Measurements from ENCODE around the gene CTNND2. TPM values are rescaled to one million over a fixed set of nuclear protein-coding genes. Genes with fewer than 3 reads are reported as not detected.

CTNND2 gene
- total and polyA plus RNA-seq, 4 donors = 0.30 to 2.2 (median 0.71) TPM

- ATAC-seq (ENCODE audit: insufficient read depth, low FRiP score) (no peak), DNase-seq (no peak)
- H3K27me3 ChIP-seq (ENCODE audit: control insufficient read depth in 3 of 3, insufficient read depth in 3 of 3, low read length in 2 of 3) = no peaks in the 10 kb centered on the region
- H3K9me3 ChIP-seq (ENCODE audit: control insufficient read depth in 4 of 4, insufficient read depth in 3 of 4, low read length in 3 of 4) = peaks cover 0 to 6% (median 0%) of the 10 kb centered on the region in 4 donors
- no peak overlapping the region for H3K4me3 ChIP-seq
- no peak for TF ChIP-seq CTCF (IDR thresholded peaks at IDR 0.05; ENCODE audit: control extremely low read depth, extremely low read depth)
- H3K36me3 ChIP-seq (ENCODE audit: control insufficient read depth in 4 of 4, insufficient read depth in 4 of 4, low read length in 4 of 4) = no peaks in the 10 kb centered on the region
- H3K9ac ChIP-seq (ENCODE audit: insufficient read depth in 1 of 2, low read length in 2 of 2) = no peak overlapping the region
- H3K4me1 ChIP-seq (ENCODE audit: control insufficient read depth in 5 of 5, insufficient read depth in 5 of 5, low read length in 5 of 5) = no peaks in the 10 kb centered on the region
- 78 to 81% methylated on average over 1 of the region's 1 CpG for WGBS, 2 donors
- H3K27ac ChIP-seq (ENCODE audit: low read depth in 1 of 2, low read length in 1 of 2) = no peak overlapping the region
Measured at GRCh38 chr5:11869203-11869602, 35.0 kb downstream of the CTNND2 start.

DNA sequence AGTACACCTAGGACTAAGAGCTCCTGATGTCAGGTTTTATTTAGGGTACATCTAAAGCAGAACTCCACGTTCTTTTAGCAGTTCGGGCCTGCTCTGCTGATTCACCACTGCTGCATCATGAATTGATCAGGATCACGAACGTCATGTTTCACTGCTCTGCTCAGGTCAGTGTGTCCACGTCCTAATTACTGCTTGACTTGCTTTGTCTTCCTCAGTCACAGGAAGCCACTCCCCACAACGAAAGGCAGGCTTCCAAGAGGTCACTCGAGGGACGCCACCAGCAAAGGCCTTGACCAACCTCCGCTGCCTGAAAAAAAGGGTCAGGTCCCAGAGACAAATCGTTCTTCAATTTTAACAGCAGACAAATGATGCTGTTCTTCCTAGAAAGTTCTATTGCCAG, 40.3 kb downstream of the CTNND2 start:
- H3K27me3 ChIP-seq (ENCODE audit: control insufficient read depth in 3 of 3, insufficient read depth in 3 of 3, low read length in 2 of 3) = no peaks in the 10 kb centered on the region
- no peak overlapping the region for H3K9ac ChIP-seq (ENCODE audit: insufficient read depth in 1 of 2, low read length in 2 of 2)
- no peak for TF ChIP-seq CTCF (IDR thresholded peaks at IDR 0.05; ENCODE audit: control extremely low read depth, extremely low read depth)
- ATAC-seq (ENCODE audit: insufficient read depth, low FRiP score) (no peak), DNase-seq (no peak)
- H3K27ac ChIP-seq (ENCODE audit: low read depth in 1 of 2, low read length in 1 of 2) = no peak overlapping the region
- H3K36me3 ChIP-seq (ENCODE audit: control insufficient read depth in 4 of 4, insufficient read depth in 4 of 4, low read length in 4 of 4) = no peaks in the 10 kb centered on the region
- WGBS, 2 donors = 60 to 63% methylated on average over 10 of the region's 10 CpGs
- H3K4me3 ChIP-seq = no peak overlapping the region
- H3K4me1 ChIP-seq (ENCODE audit: control insufficient read depth in 5 of 5, insufficient read depth in 5 of 5, low read length in 5 of 5) = no peaks in the 10 kb centered on the region
- peaks cover 0 to 6% (median 0%) of the 10 kb centered on the region in 4 donors for H3K9me3 ChIP-seq (ENCODE audit: control insufficient read depth in 4 of 4, insufficient read depth in 3 of 4, low read length in 3 of 4)

- whole genome bisulfite sequencing, 2 donors = 87 to 88% methylated on average over 7 of the region's 7 CpGs
- DNase-seq (no peak), ATAC-seq (ENCODE audit: insufficient read depth, low FRiP score) (no peak)
- Histone ChIP-seq H3K27ac (ENCODE audit: low read depth in 1 of 2, low read length in 1 of 2) (no peak overlapping the region), H3K4me1 (ENCODE audit: control insufficient read depth in 5 of 5, insufficient read depth in 5 of 5, low read length in 5 of 5) (no peaks in the 10 kb centered on the region), H3K36me3 (ENCODE audit: control insufficient read depth in 4 of 4, insufficient read depth in 4 of 4, low read length in 4 of 4) (no peaks in the 10 kb centered on the region), H3K9ac (ENCODE audit: insufficient read depth in 1 of 2, low read length in 2 of 2) (no peak overlapping the region), H3K9me3 (ENCODE audit: control insufficient read depth in 4 of 4, insufficient read depth in 3 of 4, low read length in 3 of 4) (no peaks in the 10 kb centered on the region), H3K4me3 (no peak overlapping the region), H3K27me3 (ENCODE audit: control insufficient read depth in 3 of 3, insufficient read depth in 3 of 3, low read length in 2 of 3) (no peaks in the 10 kb centered on the region)
- no peak for TF ChIP-seq CTCF (IDR thresholded peaks at IDR 0.05; ENCODE audit: control extremely low read depth, extremely low read depth)
Measured at GRCh38 chr5:11857391-11857790, 46.9 kb downstream of the CTNND2 start.

DNA sequence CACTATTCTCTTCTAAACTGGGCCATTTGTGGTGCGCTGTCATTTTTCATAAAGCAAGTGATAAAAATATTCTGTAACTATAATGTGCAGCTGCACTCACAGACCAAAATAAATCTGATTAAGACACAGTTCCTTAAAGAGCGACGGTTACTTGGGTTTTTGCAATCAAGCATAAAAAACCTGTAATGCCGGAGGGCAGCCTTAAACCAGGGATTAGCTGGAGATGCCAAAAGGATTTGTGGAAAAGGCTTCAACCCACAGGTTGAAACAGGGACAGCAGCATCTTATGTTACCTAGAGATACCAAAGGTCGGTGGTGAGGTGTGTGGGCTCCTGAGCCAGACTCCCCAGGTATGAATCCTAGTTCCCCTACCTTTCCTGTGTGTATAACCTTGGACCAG, 49.3 kb downstream of the CTNND2 start:
- Histone ChIP-seq H3K27me3 (ENCODE audit: control insufficient read depth in 3 of 3, insufficient read depth in 3 of 3, low read length in 2 of 3) (no peaks in the 10 kb centered on the region), H3K9ac (ENCODE audit: insufficient read depth in 1 of 2, low read length in 2 of 2) (no peak overlapping the region), H3K9me3 (ENCODE audit: control insufficient read depth in 4 of 4, insufficient read depth in 3 of 4, low read length in 3 of 4) (no peaks in the 10 kb centered on the region), H3K4me1 (ENCODE audit: control insufficient read depth in 5 of 5, insufficient read depth in 5 of 5, low read length in 5 of 5) (peaks cover 0 to 2% (median 0%) of the 10 kb centered on the region in 5 donors), H3K36me3 (ENCODE audit: control insufficient read depth in 4 of 4, insufficient read depth in 4 of 4, low read length in 4 of 4) (no peaks in the 10 kb centered on the region), H3K4me3 (no peak overlapping the region), H3K27ac (ENCODE audit: low read depth in 1 of 2, low read length in 1 of 2) (no peak overlapping the region)
- no peak for ATAC-seq (ENCODE audit: insufficient read depth, low FRiP score)
- 71 to 72% methylated on average over 5 of the region's 5 CpGs for WGBS, 2 donors
- TF ChIP-seq CTCF (IDR thresholded peaks at IDR 0.05; ENCODE audit: control extremely low read depth, extremely low read depth) = no peak
- no peak for DNase-seq
